GM12878 (cell line): ENCODE results near the gene CLPSL1. TPM values are rescaled to one million over a fixed set of nuclear protein-coding genes. Genes with fewer than 3 reads are reported as not detected.

ENCODE experiments used
- ATAC-seq: fragments of 200-7000 bp; cut with Tn5 transposase; 3 replicates; pipeline ENCODE4 v1.9.1; 2020; ENCODE audit warnings: mild to moderate bottlenecking, moderate library complexity
- BruUV-seq: library from RNA; stranded (reverse); fragments of 400-500 nt; replicated peaks from 2 replicates; lab custom pipeline; 2021; lab: Mats Ljungman, UMichigan
- CTCF ChIA-PET: fragments of 300-600 bp; sonication (Branson Sonifier 250); formaldehyde crosslinking; extraction: SDS; loops from one replicate; lab custom pipeline; 2021; ENCODE audit warnings: inconsistent platforms; lab: Yijun Ruan, JAX
- POLR2A ChIA-PET: fragments of 350-600 bp; formaldehyde crosslinking; extraction: SDS; loops from one replicate; lab custom pipeline; 2021; ENCODE audit warnings: inconsistent platforms; lab: Charles Lee
- RAD21 ChIA-PET: fragments of 300-600 bp; sonication (Branson Sonifier 250); formaldehyde crosslinking; loops from one replicate; lab custom pipeline; 2023; ENCODE audit warnings: antibody characterized with exemption; ENCODE audit not compliant: unreplicated experiment; lab: Charles Lee
- SMC1A ChIA-PET: fragments of 300-600 bp; sonication (Branson Sonifier 250); formaldehyde crosslinking; loops from one replicate; lab custom pipeline; 2023; ENCODE audit not compliant: unreplicated experiment, uncharacterized antibody; lab: Charles Lee
- DNase-seq: peaks from one replicate; pipeline ENCODE4 v3.0.0-alpha.2; 2011; ENCODE audit warnings: low read depth, low spot score
- FAIRE-seq: peaks from 3 replicates; lab custom pipeline; 2011; peaks lifted over from hg19 to GRCh38; lab: Jason Lieb, UNC
- H2AFZ ChIP-seq: 2 replicates; pipeline ENCODE4 v1.6.0; 2011; ENCODE audit warnings: low read depth, low read length, control low read depth; ENCODE audit not compliant: control insufficient read depth
- H3K27ac ChIP-seq: 2 replicates; pipeline ENCODE4 v1.5.1; 2011; ENCODE audit warnings: control low read depth; ENCODE audit not compliant: control insufficient read depth, insufficient read depth
- H3K27me3 ChIP-seq, 2 experiments: replicated peaks in 1 of 2; 2 replicates each; pipeline versions ENCODE4 v1.6.0 to v1.6.1; 2011; ENCODE audit warnings: low read length in 1 of 2; ENCODE audit not compliant: control insufficient read depth in 2 of 2, insufficient read depth in 2 of 2
- H3K36me3 ChIP-seq, 2 experiments: 2 replicates each; pipeline ENCODE4 v1.5.1; 2011; ENCODE audit warnings: low read length in 1 of 2; ENCODE audit not compliant: control insufficient read depth in 2 of 2, insufficient read depth in 2 of 2
- H3K4me1 ChIP-seq: 2 replicates; pipeline ENCODE4 v1.6.1; 2011; ENCODE audit warnings: mild to moderate bottlenecking, low read length, moderate library complexity, mixed read lengths; ENCODE audit not compliant: control insufficient read depth, insufficient read depth
- H3K4me2 ChIP-seq: 2 replicates; pipeline ENCODE4 v1.6.0; 2011; ENCODE audit warnings: control low read depth; ENCODE audit not compliant: control insufficient read depth, insufficient read depth
- H3K4me3 ChIP-seq: fragments of 200-600 bp; sonication (generic); 2 replicates; pipeline ENCODE4 v1.5.1; 2016
- H3K79me2 ChIP-seq: 2 replicates; pipeline ENCODE4 v1.6.0; 2011; ENCODE audit warnings: low read length; ENCODE audit not compliant: control insufficient read depth, insufficient read depth
- H3K9ac ChIP-seq: 2 replicates; pipeline ENCODE4 v1.8.0; 2011; ENCODE audit warnings: low read length, control low read depth, mixed read lengths; ENCODE audit not compliant: control insufficient read depth, insufficient read depth
- H3K9me3 ChIP-seq: replicated peaks from 3 replicates; pipeline ENCODE4 v1.5.1; 2011; ENCODE audit warnings: mild to moderate bottlenecking, low read length; ENCODE audit not compliant: control insufficient read depth, insufficient read depth
- H4K20me1 ChIP-seq: 2 replicates; pipeline ENCODE4 v1.6.0; 2011; ENCODE audit not compliant: control insufficient read depth, insufficient read depth
- ATF2 ChIP-seq: IDR thresholded peaks from 2 replicates; pipeline ENCODE4 v1.6.1; 2012; ENCODE audit warnings: low read length, inconsistent platforms
- CBX3 ChIP-seq: fragments of 200-600 bp; sonication (generic); IDR thresholded peaks from 2 replicates; pipeline ENCODE4 v1.6.1; 2016; ENCODE audit warnings: low read depth, borderline replicate concordance
- CTCF ChIP-seq, 3 experiments: IDR thresholded peaks in 2 of 3; conservative IDR thresholded peaks in 1 of 3; 2 replicates each; pipeline ENCODE4 v1.5.1; 2011; ENCODE audit warnings: low read depth in 3 of 3, low read length in 3 of 3, mild to moderate bottlenecking in 3 of 3, control low read depth in 2 of 3, moderate library complexity in 2 of 3, inconsistent platforms in 1 of 3, mixed read lengths in 1 of 3; ENCODE audit not compliant: control insufficient read depth in 2 of 3, insufficient read depth in 1 of 3; ENCODE audit errors: extremely low read depth in 1 of 3
- ESRRA ChIP-seq: IDR thresholded peaks from 2 replicates; pipeline ENCODE4 v1.6.1; 2012; ENCODE audit warnings: mild to moderate bottlenecking, low read length, improper control_type of control experiment
- FOXK2 ChIP-seq: fragments of 450-650 bp; IDR thresholded peaks from 2 replicates; pipeline ENCODE4 v1.6.1; 2017; ENCODE audit warnings: mild to moderate bottlenecking, moderate library complexity
- MXI1 ChIP-seq: fragments of 150-350 bp; IDR thresholded peaks from 2 replicates; pipeline ENCODE4 v1.6.1; 2011; ENCODE audit warnings: low read depth, mild to moderate bottlenecking, inconsistent platforms, low read length, improper control_type of control experiment
- NFYA ChIP-seq: IDR thresholded peaks from 2 replicates; pipeline ENCODE4 v1.6.1; 2011; ENCODE audit warnings: low read depth, mild to moderate bottlenecking, low read length, improper control_type of control experiment, borderline replicate concordance
- NFYB ChIP-seq: IDR thresholded peaks from 2 replicates; pipeline ENCODE4 v1.6.1; 2011; ENCODE audit warnings: low read depth, mild to moderate bottlenecking, low read length, improper control_type of control experiment, moderate library complexity; ENCODE audit not compliant: insufficient read depth
- NKRF ChIP-seq: fragments of 450-650 bp; conservative IDR thresholded peaks from 2 replicates; pipeline ENCODE4 v1.6.1; 2017; ENCODE audit warnings: mild to moderate bottlenecking, moderate library complexity
- RAD21 ChIP-seq: IDR thresholded peaks from 2 replicates; pipeline ENCODE4 v1.6.1; 2011; ENCODE audit warnings: mild to moderate bottlenecking, low read depth, low read length, moderate library complexity; ENCODE audit not compliant: insufficient read depth
- RUNX3 ChIP-seq: IDR thresholded peaks from 2 replicates; pipeline ENCODE4 v1.6.1; 2012; ENCODE audit warnings: low read length, inconsistent platforms
- SIX5 ChIP-seq: IDR thresholded peaks from 2 replicates; pipeline ENCODE4 v1.6.1; 2011; ENCODE audit warnings: mild to moderate bottlenecking, low read depth, low read length, moderate library complexity; ENCODE audit not compliant: severe bottlenecking
- STAT1 ChIP-seq: fragments of 450-650 bp; conservative IDR thresholded peaks from 2 replicates; pipeline ENCODE4 v1.6.1; 2014; ENCODE audit warnings: antibody characterized with exemption, mild to moderate bottlenecking
- SUPT20H ChIP-seq: IDR thresholded peaks from 2 replicates; pipeline ENCODE4 v1.6.1; 2011; ENCODE audit warnings: low read depth, mild to moderate bottlenecking, low read length, moderate library complexity, borderline replicate concordance; ENCODE audit not compliant: control insufficient read depth
- ZNF384 ChIP-seq: IDR thresholded peaks from 2 replicates; pipeline ENCODE4 v1.6.1; 2012; ENCODE audit warnings: low read depth, mild to moderate bottlenecking, low read length, improper control_type of control experiment, borderline replicate concordance
- ZZZ3 ChIP-seq: IDR thresholded peaks from 2 replicates; pipeline ENCODE4 v1.6.1; 2011; ENCODE audit warnings: low read depth; ENCODE audit not compliant: control insufficient read depth, insufficient read length
- whole genome bisulfite sequencing: methylation state at CpG from one replicate; pipeline ENCODE4 v1.1.6; 2016; ENCODE audit warnings: low lambda C conversion rate; ENCODE audit not compliant: insufficient replicate concordance, insufficient coverage; ENCODE audit errors: missing lambda C conversion rate; 5-methylcytosine and 5-hydroxymethylcytosine counted together
- in situ Hi-C: fragments of 300-500 bp; cut with MboI; formaldehyde crosslinking; loops from 9 replicates; pipeline ENCODE4 v1.14.3; 2018; ENCODE audit warnings: mixed read lengths
- intact Hi-C: fragments of 100-400 bp; cut with micrococcal nuclease; formaldehyde crosslinking; loops from one replicate; pipeline ENCODE4 v1.14.2; 2022; ENCODE audit not compliant: unreplicated experiment
- polyA plus RNA-seq, 11 experiments: library from polyadenylated mRNA; depleted of rRNA in 4 of 11; unstranded in 6 of 11; stranded (reverse) in 5 of 11; fragments of >200 nt; fragmentation: Nextera tagmentation in 4 of 11; fragmentation: Illumina TruSeq in 1 of 11; extraction: Ambion mirVana in 4 of 11; extraction: Trizol in 1 of 11; gene quantifications; 1 replicate in 1 of 11; 2 replicates in 10 of 11; pipeline versions ENCODE4 v1.2.1 to v1.2.3, GENCODE V29; 2011 to 2016; ENCODE audit warnings: inconsistent platforms in 2 of 11, missing spikeins in 2 of 11, low read depth in 1 of 11
- total RNA-seq, 4 experiments: library from RNA; depleted of rRNA in 3 of 4; stranded (reverse); fragments of >200 nt in 3 of 4; fragmentation: Illumina TruSeq in 1 of 4; extraction: Trizol in 1 of 4; gene quantifications; 2 replicates each; pipeline versions ENCODE4 v1.2.1 to v1.2.3, GENCODE V29; 2013 to 2021

The CLPSL1 gene
- total and polyA plus RNA-seq, 10 of the 15 experiments (the other 5 are each of a cell fraction or from before 2014, with no cell fraction given) = not detected

GRCh38 chr6:35731736-35732532, 48.9 kb upstream of the CLPSL1 start:
- no TSS peak for BruUV-seq
- Histone ChIP-seq H3K4me2 (peak overlapping the region; percentile 95), H3K4me3 (peak overlapping the region; percentile 86), H3K4me1 (peaks cover 44% of the 10 kb centered on the region), H3K79me2 (no peaks in the 10 kb centered on the region; the same call in 1 of the 2 replicates), H3K36me3 (no peaks in the 10 kb centered on the region), H3K9ac (peak overlapping the region; percentile 87), H4K20me1 (no peaks in the 10 kb centered on the region), H2AFZ (peak overlapping the region; percentile 92), H3K27ac (peak overlapping the region; percentile 89), H3K27me3 (no peaks in the 10 kb centered on the region), H3K9me3 (no peaks in the 10 kb centered on the region)
- POLR2A ChIA-PET = interaction anchor here (0.5 to 1.5 kb wide), 10 partner anchors 10 to 145 kb away, joined by 3 to 6 read pairs (median 3); no protein-coding TSS in a partner anchor
- RAD21 ChIA-PET = interaction anchor here (0.7 to 5.6 kb wide), 14 partner anchors 10 to 209 kb away, joined by 3 to 36 read pairs (median 4); no protein-coding TSS in a partner anchor
- CTCF ChIA-PET = interaction anchor here (0.9 to 9.7 kb wide), 9 partner anchors 9 to 430 kb away, joined by 3 to 374 read pairs (median 4); no protein-coding TSS in a partner anchor
- ATAC-seq (peak; percentile 70), DNase-seq (peak; percentile 67), FAIRE-seq (peak; percentile 18)
- in situ Hi-C loops (no loop called here), intact Hi-C loops (loop anchor here (1.0 to 10.0 kb wide), 3 partner anchors 44 to 435 kb away; partner anchors contain the start of genes DEF6, FKBP5 and PPARD)
- 3% methylated on average over 28 of the region's 61 CpGs for WGBS
- SMC1A ChIA-PET = interaction anchor here (0.7 to 3.6 kb wide), 18 partner anchors 12 to 146 kb away, joined by 3 to 47 read pairs (median 4); partner anchors contain the start of gene FKBP5
- TF ChIP-seq RAD21 = no peak
- no peak for TF ChIP-seq NFYB
- no peak for TF ChIP-seq SIX5
- TF ChIP-seq NFYA = no peak
- TF ChIP-seq MXI1 = peak; percentile 82; the same call in 1 of the 2 replicates
- TF ChIP-seq CTCF (IDR thresholded peaks at IDR 0.05 in 2 of 3, conservative IDR thresholded peaks at IDR 0.05 in 1 of 3; ENCODE audit: control insufficient read depth in 2 of 3, extremely low read depth in 1 of 3, insufficient read depth in 1 of 3, low read depth in 3 of 3, low read length in 3 of 3) = peak in 2 of 3 experiments; percentile 1 to 22; a peak in 1 of 6 replicates
- TF ChIP-seq ZZZ3 = no peak
- no peak for TF ChIP-seq CBX3
- peak; percentile 47 for TF ChIP-seq NKRF
- no peak for TF ChIP-seq ZNF384
- TF ChIP-seq ESRRA = no peak
- peak; percentile 15 for TF ChIP-seq RUNX3
- no peak for TF ChIP-seq FOXK2
- TF ChIP-seq STAT1 = no peak
- TF ChIP-seq SUPT20H = no peak
- TF ChIP-seq ATF2 = no peak
